T-cell (primary cell): ENCODE measurements around the gene BABAM2. TPM values are rescaled to one million over a fixed set of nuclear protein-coding genes. Genes with fewer than 3 reads are reported as not detected.

ENCODE experiments used
- ATAC-seq, 4 experiments: fragments of 200-7000 bp in 3 of 4; fragments of 150-1000 bp in 1 of 4; cut with Tn5 transposase; replicated peaks in 1 of 4; 1 replicate in 3 of 4; 2 replicates in 1 of 4; pipeline ENCODE4 v1.10.0; 2021; ENCODE audit warnings: moderate library complexity in 3 of 4, mild to moderate bottlenecking in 2 of 4, moderate number of reproducible peaks in 1 of 4
- CTCF ChIA-PET, 2 donors: fragments of 300-600 bp; sonication (Branson Sonifier 250); formaldehyde crosslinking; loops; one replicate each; lab custom pipeline; 2022; ENCODE audit warnings: antibody characterized with exemption in 2 of 2; lab: Charles Lee
- POLR2A ChIA-PET, 2 donors: fragments of 300-600 bp; sonication (Branson Sonifier 250); formaldehyde crosslinking; loops; one replicate each; lab custom pipeline; 2022; ENCODE audit warnings: antibody characterized with exemption in 2 of 2; lab: Charles Lee
- DNase-seq, 35 experiments: peaks; one replicate each; pipeline versions ENCODE4 v3.0.0 to v3.0.0-alpha.2; 2013 to 2023
- H3K27ac ChIP-seq: one replicate; pipeline ENCODE4 v1.5.1; 2013; ENCODE audit warnings: low read length
- H3K27me3 ChIP-seq, 2 experiments: replicated peaks in 1 of 2; 1 replicate in 1 of 2; 2 replicates in 1 of 2; pipeline versions ENCODE4 v1.6.1 to v1.7.0; 2013; ENCODE audit warnings: low read length in 1 of 2, mixed read lengths in 1 of 2; ENCODE audit not compliant: control insufficient read depth in 2 of 2, insufficient read depth in 2 of 2; ENCODE audit errors: extremely low read depth in 1 of 2
- H3K36me3 ChIP-seq, 2 donors: 1 replicate in 1 of 2; 2 replicates in 1 of 2; pipeline versions ENCODE4 v1.6.1 to v1.7.0; 2013; ENCODE audit warnings: low read length in 1 of 2; ENCODE audit not compliant: control insufficient read depth in 2 of 2, insufficient read depth in 1 of 2; ENCODE audit errors: extremely low read depth in 1 of 2
- H3K4me1 ChIP-seq, 2 experiments: 1 replicate in 1 of 2; 2 replicates in 1 of 2; pipeline versions ENCODE4 v1.6.1 to v1.7.0; 2013; ENCODE audit warnings: low read length in 2 of 2, mixed read lengths in 1 of 2; ENCODE audit not compliant: insufficient read depth in 2 of 2, control insufficient read depth in 1 of 2; ENCODE audit errors: extremely low read depth in 1 of 2
- H3K4me3 ChIP-seq, 2 donors: 1 replicate in 1 of 2; 2 replicates in 1 of 2; pipeline versions ENCODE4 v1.5.1 to v1.7.0; 2013; ENCODE audit warnings: mild to moderate bottlenecking in 2 of 2, low read length in 1 of 2, moderate library complexity in 1 of 2; ENCODE audit not compliant: control insufficient read depth in 1 of 2; ENCODE audit errors: extremely low read depth in 1 of 2
- H3K9me3 ChIP-seq: 2 replicates; pipeline ENCODE4 v1.7.0; 2013
- H3K27ac Mint-ChIP-seq, 2 donors: one replicate each; pipeline ENCODE4 v1.8.0; 2020 to 2021; ENCODE audit warnings: mild to moderate bottlenecking in 2 of 2, mixed read lengths in 2 of 2
- H3K27me3 Mint-ChIP-seq, 2 donors: one replicate each; pipeline ENCODE4 v1.8.0; 2021 to 2022; ENCODE audit warnings: mixed read lengths in 2 of 2
- H3K36me3 Mint-ChIP-seq: one replicate; pipeline ENCODE4 v1.8.0; 2021; ENCODE audit warnings: mixed read lengths
- H3K4me1 Mint-ChIP-seq, 3 donors: one replicate each; pipeline ENCODE4 v1.8.0; 2020 to 2022; ENCODE audit warnings: mixed read lengths in 3 of 3, mild to moderate bottlenecking in 1 of 3
- H3K4me3 Mint-ChIP-seq, 3 donors: one replicate each; pipeline ENCODE4 v1.8.0; 2020 to 2022; ENCODE audit warnings: mild to moderate bottlenecking in 3 of 3, mixed read lengths in 3 of 3, moderate library complexity in 3 of 3
- H3K9me3 Mint-ChIP-seq, 3 donors: one replicate each; pipeline ENCODE4 v1.8.0; 2020 to 2022; ENCODE audit warnings: mixed read lengths in 3 of 3
- WGBS: methylation state at CpG from one replicate; pipeline ENCODE4 v1.1.5; 2013; ENCODE audit warnings: missing lambda C conversion rate; ENCODE audit not compliant: insufficient coverage; 5-methylcytosine and 5-hydroxymethylcytosine counted together
- total RNA-seq, 35 experiments: library from RNA in 6 of 35; stranded (reverse) in 6 of 35; fragments of 120-200 nt in 1 of 35; gene quantifications; one replicate each; pipeline versions ENCODE4 v1.2.1 to v1.2.4 and lab custom pipeline; 2013 to 2026

BABAM2 gene
- total RNA-seq, 5 donors from 2014 or later (not counting 1 experiment from before 2014, with no cell fraction given) = 28.4 to 45.2 (median 37.4) TPM

- Histone ChIP-seq H3K9me3 (no peaks in the 10 kb centered on the region), H3K27ac (no peak overlapping the region), H3K4me3 (no peak overlapping the region), H3K27me3 (no peaks in the 10 kb centered on the region), H3K4me1 (no peaks in the 10 kb centered on the region), H3K36me3 (peaks cover 0 to 2% of the 10 kb centered on the region in 2 donors)
- DNase-seq (no peak), ATAC-seq (no peak)
- Mint-ChIP-seq H3K9me3 (no peaks in the 10 kb centered on the region), H3K4me3 (no peak overlapping the region), H3K4me1 (no peaks in the 10 kb centered on the region), H3K27me3 (no peaks in the 10 kb centered on the region), H3K36me3 (peaks cover 22% of the 10 kb centered on the region), H3K27ac (no peak overlapping the region)
- POLR2A ChIA-PET = interaction anchor here in 1 of 2 donors (0.6 kb wide), 2 partner anchors 38 to 353 kb away, joined by 3 to 13 read pairs; no protein-coding TSS in a partner anchor
- CTCF ChIA-PET = no interaction called here
Observed at GRCh38 chr2:28063492-28063962, 173.0 kb downstream of the BABAM2 start.

GRCh38 chr2:28067602-28068001, 177.1 kb downstream of the BABAM2 start:
- no peaks in the 10 kb centered on the region for H3K4me1 Mint-ChIP-seq
- no CpG with 5 or more reads among the region's 1 CpG for WGBS
- POLR2A ChIA-PET = no interaction called here
- Histone ChIP-seq H3K36me3 (peaks cover 0 to 2% of the 10 kb centered on the region in 2 donors), H3K4me1 (no peaks in the 10 kb centered on the region), H3K9me3 (no peaks in the 10 kb centered on the region), H3K4me3 (no peak overlapping the region), H3K27ac (no peak overlapping the region), H3K27me3 (no peaks in the 10 kb centered on the region)
- H3K9me3 Mint-ChIP-seq = no peaks in the 10 kb centered on the region
- ATAC-seq (no peak), DNase-seq (no peak)
- peaks cover 16% of the 10 kb centered on the region for H3K36me3 Mint-ChIP-seq
- H3K27me3 Mint-ChIP-seq = no peaks in the 10 kb centered on the region
- H3K4me3 Mint-ChIP-seq = no peak overlapping the region
- no peak overlapping the region for H3K27ac Mint-ChIP-seq
- CTCF ChIA-PET = no interaction called here

- no peaks in the 10 kb centered on the region for H3K4me1 Mint-ChIP-seq
- Histone ChIP-seq H3K4me1 (no peaks in the 10 kb centered on the region), H3K9me3 (no peaks in the 10 kb centered on the region), H3K4me3 (no peak overlapping the region), H3K27me3 (no peaks in the 10 kb centered on the region), H3K36me3 (peaks cover 0 to 2% of the 10 kb centered on the region in 2 donors), H3K27ac (no peak overlapping the region)
- peaks cover 14% of the 10 kb centered on the region for H3K36me3 Mint-ChIP-seq
- no CpG with 5 or more reads among the region's 2 CpGs for WGBS
- DNase-seq (no peak), ATAC-seq (no peak)
- no peak overlapping the region for H3K4me3 Mint-ChIP-seq
- CTCF ChIA-PET = interaction anchor here in 1 of 2 donors (0.5 kb wide), 1 partner anchor 370 kb away, joined by 5 read pairs; no protein-coding TSS in a partner anchor
- POLR2A ChIA-PET = no interaction called here
- H3K27me3 Mint-ChIP-seq = no peaks in the 10 kb centered on the region
- no peaks in the 10 kb centered on the region for H3K9me3 Mint-ChIP-seq
- no peak overlapping the region for H3K27ac Mint-ChIP-seq
Observed at GRCh38 chr2:28068088-28068487, 177.6 kb downstream of the BABAM2 start.

- Histone ChIP-seq H3K27me3 (no peaks in the 10 kb centered on the region), H3K27ac (no peak overlapping the region), H3K4me3 (no peak overlapping the region), H3K36me3 (peaks cover 0 to 2% of the 10 kb centered on the region in 2 donors), H3K4me1 (no peaks in the 10 kb centered on the region), H3K9me3 (no peaks in the 10 kb centered on the region)
- Mint-ChIP-seq H3K4me1 (no peaks in the 10 kb centered on the region), H3K27me3 (no peaks in the 10 kb centered on the region), H3K36me3 (peaks cover 14% of the 10 kb centered on the region), H3K4me3 (no peak overlapping the region), H3K9me3 (no peaks in the 10 kb centered on the region), H3K27ac (no peak overlapping the region)
- ATAC-seq (no peak), DNase-seq (no peak)
- POLR2A ChIA-PET = interaction anchor here in 1 of 2 donors (0.7 kb wide), 1 partner anchor 1523 kb away, joined by 3 read pairs; no protein-coding TSS in a partner anchor
- no CpG with 5 or more reads among the region's 5 CpGs for WGBS
- CTCF ChIA-PET = interaction anchor here in 1 of 2 donors (0.5 kb wide), 1 partner anchor 370 kb away, joined by 5 read pairs; no protein-coding TSS in a partner anchor
Observed at GRCh38 chr2:28068527-28068926, 178.0 kb downstream of the BABAM2 start.

GRCh38 chr2:28071221-28071620, 180.7 kb downstream of the BABAM2 start:
- POLR2A ChIA-PET = interaction anchor here in 1 of 2 donors (0.7 kb wide), 1 partner anchor 225 kb away, joined by 3 read pairs; no protein-coding TSS in a partner anchor
- DNase-seq (no peak), ATAC-seq (no peak)
- H3K9me3 Mint-ChIP-seq = no peaks in the 10 kb centered on the region
- peaks cover 0 to 2% of the 10 kb centered on the region in 2 donors for H3K36me3 ChIP-seq
- no peak overlapping the region for H3K27ac Mint-ChIP-seq
- H3K27ac ChIP-seq = no peak overlapping the region
- H3K4me3 Mint-ChIP-seq = no peak overlapping the region
- H3K27me3 Mint-ChIP-seq = no peaks in the 10 kb centered on the region
- no CpG with 5 or more reads among the region's 5 CpGs for WGBS
- H3K4me1 ChIP-seq = no peaks in the 10 kb centered on the region
- H3K4me3 ChIP-seq = no peak overlapping the region
- CTCF ChIA-PET = no interaction called here
- H3K36me3 Mint-ChIP-seq = peaks cover 14% of the 10 kb centered on the region
- H3K27me3 ChIP-seq = no peaks in the 10 kb centered on the region
- no peaks in the 10 kb centered on the region for H3K4me1 Mint-ChIP-seq
- H3K9me3 ChIP-seq = no peaks in the 10 kb centered on the region

GRCh38 chr2:28074137-28074536, 183.6 kb downstream of the BABAM2 start:
- no peaks in the 10 kb centered on the region for H3K9me3 Mint-ChIP-seq
- H3K36me3 ChIP-seq = no peaks in the 10 kb centered on the region
- H3K4me1 ChIP-seq = no peaks in the 10 kb centered on the region
- H3K4me3 Mint-ChIP-seq = no peak overlapping the region
- H3K27ac Mint-ChIP-seq = no peak overlapping the region
- no peak overlapping the region for H3K27ac ChIP-seq
- POLR2A ChIA-PET = no interaction called here
- CTCF ChIA-PET = interaction anchor here in 1 of 2 donors (0.6 kb wide), 1 partner anchor 58 kb away, joined by 3 read pairs; no protein-coding TSS in a partner anchor
- DNase-seq = no peak
- H3K4me1 Mint-ChIP-seq = peaks cover 0 to 3% (median under 1%) of the 10 kb centered on the region in 3 donors
- ATAC-seq = no peak
- no peaks in the 10 kb centered on the region for H3K9me3 ChIP-seq
- H3K36me3 Mint-ChIP-seq = peaks cover 9% of the 10 kb centered on the region
- H3K4me3 ChIP-seq = no peak overlapping the region
- WGBS = no CpG with 5 or more reads among the region's 1 CpG
- H3K27me3 Mint-ChIP-seq = no peaks in the 10 kb centered on the region
- H3K27me3 ChIP-seq = no peaks in the 10 kb centered on the region
